GM19324 (cell line): ENCODE data around the gene VASH1.
A peak's percentile ranks its signal among the peaks of the same experiment; 100 is the strongest.
"Not testable (repeated sequence)": the region's sequence is repeated elsewhere in the genome, so short reads cannot be mapped to it uniquely, and the experiment has no call there.

ENCODE experiments used
- ATAC-seq: cut with Tn5 transposase; IDR thresholded peaks from one replicate; pipeline ENCODE4 v1.9.1; 2021; ENCODE audit warnings: mild to moderate bottlenecking, moderate library complexity; ENCODE audit not compliant: unreplicated experiment, low FRiP score

Gene VASH1

GRCh38 chr14:76761136-76761959 lies at the start of gene VASH1:
Gene VASH1 (plus strand): TSS chr14:76761468. CDS start chr14:76762822, 1,354 bp downstream.
- ATAC-seq: peak; percentile 69

DNA sequence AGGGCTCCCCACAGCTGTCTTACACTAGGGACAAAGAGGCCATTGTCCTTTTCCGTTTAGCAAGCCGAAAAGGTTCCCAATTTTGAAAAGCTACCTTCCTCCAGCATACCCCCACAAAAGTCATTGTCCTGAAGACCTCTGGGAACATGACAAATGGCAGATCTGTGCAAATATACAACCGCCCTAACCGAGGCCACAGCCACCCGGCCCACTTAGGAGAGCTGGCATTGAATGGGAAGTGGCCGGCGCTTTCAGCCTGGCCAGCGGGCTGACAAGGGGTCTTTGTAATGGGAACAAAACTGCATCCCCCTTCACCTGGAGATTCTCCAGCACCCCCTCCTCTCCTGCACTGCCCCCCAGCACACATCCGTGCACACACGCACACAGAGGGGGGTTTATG lies 48.1 kb upstream of the VASH1 start:
- no peak for ATAC-seq

GRCh38 chr14:76714470-76714869 lies 46.8 kb upstream of the VASH1 start:
- ATAC-seq: no peak

DNA sequence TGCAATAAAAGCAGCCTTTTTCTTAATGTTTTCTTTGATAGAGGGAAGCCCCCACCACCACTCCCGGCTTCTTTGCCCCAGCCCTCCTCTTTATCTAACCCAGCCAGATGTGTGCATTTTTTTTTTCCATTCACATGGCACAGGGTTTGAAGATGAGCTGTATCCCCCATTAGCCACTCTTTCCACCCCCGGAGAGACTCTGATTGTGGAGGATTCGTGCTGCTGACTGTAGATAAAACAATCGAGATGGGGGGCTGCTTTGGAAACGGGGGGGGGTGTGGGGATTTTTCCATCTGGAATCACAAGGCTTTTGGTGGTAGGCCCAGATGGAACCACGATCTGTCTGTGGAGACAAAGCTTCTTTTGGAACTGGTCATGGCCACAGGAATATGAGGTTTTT lies 46.2 kb upstream of the VASH1 start:
- ATAC-seq: no peak

DNA sequence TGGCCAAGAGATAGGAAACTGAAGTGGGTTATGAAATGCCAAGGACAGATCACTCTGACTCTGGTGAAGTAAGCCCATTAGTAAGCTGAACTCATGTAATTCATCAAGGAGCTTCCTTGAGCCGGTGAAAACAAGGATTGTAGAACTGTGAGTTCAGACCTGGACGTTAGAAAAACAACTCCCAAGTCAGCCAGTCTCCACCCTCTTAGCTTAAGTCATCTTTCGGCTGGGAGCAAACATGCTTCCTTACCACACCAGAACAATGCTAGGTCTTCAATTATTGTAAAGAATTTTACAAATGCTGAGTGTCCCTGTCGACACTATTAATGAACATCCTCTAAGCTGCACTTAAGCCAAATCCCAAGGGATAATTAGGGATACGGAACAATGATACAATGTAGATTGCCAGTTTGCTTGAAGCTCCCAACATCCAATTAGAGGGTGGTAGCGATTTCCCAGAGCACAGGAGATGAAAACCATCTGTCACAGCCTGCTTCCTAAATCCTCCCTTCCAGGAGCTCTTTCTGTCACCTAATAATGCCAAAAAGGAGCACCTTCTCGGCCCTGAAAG lies 45.7 kb upstream of the VASH1 start:
- no peak for ATAC-seq

GRCh38 chr14:76716285-76716684 lies 45.0 kb upstream of the VASH1 start:
- no peak for ATAC-seq

GRCh38 chr14:76717508-76718290 lies 43.6 kb upstream of the VASH1 start:
- no peak for ATAC-seq

DNA sequence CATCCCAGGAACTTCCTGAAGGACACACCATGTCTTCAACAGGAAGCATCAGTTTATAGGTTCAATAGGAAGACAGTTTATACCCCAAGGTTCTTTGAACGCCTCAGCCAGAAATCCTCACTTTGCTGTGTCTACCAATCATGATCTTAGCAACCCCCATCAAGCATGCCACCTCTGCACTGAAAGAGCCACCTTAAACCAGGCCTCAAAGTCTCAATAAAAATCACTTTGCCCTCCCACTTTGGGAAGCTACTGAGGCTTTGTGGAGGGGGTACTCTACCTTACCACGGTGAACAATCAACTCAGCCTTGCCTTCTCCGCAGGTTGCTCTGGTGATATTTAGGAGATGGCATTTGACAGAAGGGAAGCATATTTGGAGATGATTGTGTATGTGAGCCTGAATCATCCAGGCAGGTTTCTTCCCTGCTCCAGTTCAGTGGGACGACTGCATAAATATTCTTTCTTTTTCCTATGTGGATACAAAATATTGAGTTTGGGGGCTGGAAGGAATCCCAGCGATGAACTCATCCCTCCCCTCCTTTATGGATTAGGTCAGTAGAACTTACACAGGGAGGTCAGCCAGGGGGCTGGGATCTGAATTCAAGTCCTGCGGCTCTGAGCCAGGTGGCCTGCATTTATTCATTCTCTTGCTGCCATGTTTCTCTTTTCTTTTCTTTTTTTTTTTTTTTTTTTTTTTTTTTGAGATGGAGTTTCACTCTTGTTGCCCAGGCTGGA lies 42.8 kb upstream of the VASH1 start:
- ATAC-seq: no peak

- no peak for ATAC-seq
Observed at GRCh38 chr14:76719666-76720065, 41.6 kb upstream of the VASH1 start.

DNA sequence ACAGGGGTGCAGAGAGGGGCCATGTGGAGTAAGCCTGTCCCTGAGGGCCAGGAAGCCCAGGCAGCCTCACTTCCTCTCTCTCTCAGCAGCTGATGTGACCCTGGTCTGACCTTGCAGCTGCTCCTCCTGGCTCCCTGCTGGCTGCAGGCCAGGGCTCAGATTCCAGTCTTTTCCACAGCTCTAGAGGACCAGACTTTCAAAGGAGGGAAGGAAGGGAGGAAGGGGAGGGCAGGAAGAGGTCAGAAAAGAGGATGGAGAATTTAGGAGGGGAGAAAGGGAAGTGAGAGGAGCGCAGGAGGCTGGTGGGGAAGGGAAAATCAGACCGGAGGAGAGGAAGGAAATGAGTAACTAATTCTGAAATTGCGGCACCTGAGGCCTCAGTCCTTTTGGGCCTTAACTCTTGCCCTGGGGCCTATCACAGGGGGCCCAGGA lies 40.9 kb upstream of the VASH1 start:
- ATAC-seq: peak; percentile 48

DNA sequence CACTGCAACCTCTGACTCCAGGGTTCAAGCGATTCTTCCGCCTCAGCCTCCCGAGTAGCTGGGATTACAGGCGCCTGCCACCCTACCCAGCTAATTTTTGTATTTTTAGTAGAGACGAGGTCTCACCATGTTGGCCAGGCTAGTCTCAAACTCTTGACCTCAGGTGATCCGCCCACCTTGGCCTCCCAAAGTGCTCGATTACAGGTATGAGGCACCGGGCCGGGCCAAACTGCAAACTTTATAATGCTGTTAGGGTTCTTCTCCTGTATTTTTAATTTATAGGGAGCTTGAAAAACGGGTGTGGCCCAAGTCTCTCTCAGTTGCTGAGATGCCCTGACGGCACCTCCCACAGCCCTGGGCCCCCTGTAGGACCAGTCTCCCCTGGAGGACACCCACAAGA lies 39.8 kb upstream of the VASH1 start:
- ATAC-seq: not testable (repeated sequence)

DNA sequence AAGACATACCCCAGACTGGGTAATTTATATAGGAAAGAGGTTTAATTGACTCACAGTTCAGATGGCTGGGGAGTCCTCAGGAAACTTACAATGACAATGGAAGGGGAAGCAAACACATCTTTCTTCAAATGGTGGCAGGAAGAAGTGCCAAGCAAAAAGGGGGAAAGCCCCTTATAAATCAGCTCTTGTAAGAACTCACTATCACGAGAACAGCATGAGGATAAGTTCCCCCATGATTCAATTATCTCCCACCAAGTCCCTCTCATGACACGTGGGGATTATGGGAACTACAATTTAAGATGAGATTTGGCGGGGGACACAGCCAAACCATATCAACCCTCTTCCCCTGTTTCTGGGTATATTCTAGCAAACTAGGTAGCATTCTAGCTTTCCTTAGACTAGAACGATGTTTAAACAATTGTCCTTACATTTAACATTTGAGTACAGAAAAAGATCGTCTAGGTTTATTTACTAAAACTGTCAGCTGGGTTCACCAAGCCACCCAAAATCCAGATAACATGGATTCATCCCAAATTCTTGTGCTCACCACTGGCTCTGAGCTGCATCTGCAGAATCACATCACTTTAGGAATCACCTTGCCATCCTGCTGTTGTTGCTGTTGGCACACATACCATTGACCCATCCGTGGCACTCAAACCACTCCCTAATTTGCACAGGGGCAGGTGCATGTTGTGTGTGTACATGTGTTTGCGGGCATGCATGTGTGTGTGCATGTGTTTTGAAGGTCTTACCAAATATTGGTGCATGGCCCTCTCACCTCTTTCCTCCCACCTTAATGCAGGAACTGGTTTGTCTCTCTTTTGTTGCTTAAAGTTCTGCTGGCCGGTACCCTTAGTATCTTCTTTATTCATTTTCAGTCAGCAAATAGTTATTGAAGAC lies 36.4 kb upstream of the VASH1 start:
- ATAC-seq: no peak

DNA sequence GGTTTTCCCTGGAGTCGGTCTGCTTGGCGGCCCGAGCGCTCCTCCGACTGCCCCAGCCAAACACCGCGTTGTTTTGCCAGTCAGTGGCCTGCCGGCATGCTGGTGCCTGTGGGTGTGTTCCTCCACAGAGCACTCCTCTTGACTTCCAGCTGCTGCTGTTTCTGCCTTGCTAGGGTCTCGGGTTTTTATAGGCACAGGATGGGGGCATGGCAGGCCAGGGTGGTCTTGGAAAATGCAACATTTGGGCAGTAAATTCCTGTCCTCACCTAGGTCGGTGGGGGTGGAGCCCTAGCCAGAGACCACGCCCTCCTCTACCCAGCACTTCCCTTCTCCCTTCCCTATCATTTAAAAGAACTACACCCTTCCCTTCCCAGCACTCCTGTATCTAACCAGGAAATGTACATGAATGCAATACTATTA lies 34.7 kb upstream of the VASH1 start:
- ATAC-seq: no peak

DNA sequence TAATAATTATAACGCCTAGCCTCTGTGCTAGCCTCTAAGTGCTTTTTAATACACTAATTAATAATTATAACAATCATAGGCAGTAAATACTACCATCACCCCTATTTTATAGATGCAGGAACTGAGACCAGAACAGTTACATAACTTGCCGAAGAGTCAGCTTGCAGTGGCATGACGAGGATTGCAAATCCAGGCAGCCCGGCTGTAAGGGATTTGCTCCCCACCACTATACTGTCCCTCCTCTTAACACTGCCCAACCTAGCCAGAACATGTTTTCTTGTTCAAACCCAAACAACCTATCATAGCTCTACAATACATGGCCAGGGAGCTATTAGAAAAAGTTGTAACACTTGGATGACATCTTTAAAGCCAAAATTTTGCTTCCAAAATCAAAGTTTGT lies 33.9 kb upstream of the VASH1 start:
- ATAC-seq: no peak

- no peak for ATAC-seq
Observed at GRCh38 chr14:76727901-76728300, 33.4 kb upstream of the VASH1 start.

GRCh38 chr14:76729258-76729657 lies 32.0 kb upstream of the VASH1 start:
- ATAC-seq: no peak

DNA sequence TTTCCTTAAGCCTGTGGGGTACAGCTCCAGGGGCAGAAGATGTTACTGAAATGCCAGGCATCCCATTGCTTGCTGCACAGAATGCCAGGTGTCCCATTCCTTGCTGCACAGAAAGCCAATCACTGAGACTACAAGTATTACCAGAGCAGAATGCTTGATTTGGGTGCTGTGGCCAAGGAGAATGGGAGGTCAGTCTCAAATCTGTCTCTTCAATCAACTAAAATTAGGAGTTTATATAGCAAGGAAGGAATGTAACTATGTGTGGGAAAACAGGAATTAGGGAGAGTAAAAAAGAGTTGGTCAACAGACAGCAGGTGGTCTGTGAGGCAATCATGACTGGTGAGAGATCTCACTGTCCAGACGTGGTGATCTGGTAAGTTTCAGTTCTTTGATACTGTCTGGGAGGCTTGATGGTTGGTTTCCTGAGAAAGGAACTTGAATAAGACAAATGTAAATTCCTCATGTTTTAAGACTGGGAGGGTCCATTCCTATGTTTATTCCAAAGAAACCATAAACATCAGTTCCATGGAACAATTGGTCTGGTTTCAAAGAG lies 31.2 kb upstream of the VASH1 start:
- no peak for ATAC-seq

GRCh38 chr14:76734501-76734900 lies 26.8 kb upstream of the VASH1 start:
- not testable (repeated sequence) for ATAC-seq

DNA sequence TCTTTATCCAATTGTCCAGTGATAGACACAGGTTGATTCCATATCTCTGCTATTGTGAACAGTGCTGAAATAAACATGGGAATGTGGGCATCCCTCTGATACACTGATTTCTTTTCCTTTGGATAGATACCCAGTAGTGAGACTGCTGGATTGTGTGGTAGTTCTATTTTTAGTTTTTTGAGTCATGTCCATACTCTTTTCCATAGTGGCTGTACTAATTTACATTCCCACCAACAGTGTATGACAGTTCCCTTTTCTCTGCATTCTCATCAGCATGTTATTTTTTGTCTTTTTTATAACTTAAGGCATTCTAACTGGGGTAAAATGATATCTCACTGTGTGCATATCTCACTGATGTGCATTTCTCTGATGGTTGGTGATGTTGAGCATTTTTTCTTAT lies 24.8 kb upstream of the VASH1 start:
- no peak for ATAC-seq
